ENCODE data around the gene EFCAB11.

GRCh38 chr14:89963288-89963978 lies 8.9 kb upstream of the EFCAB11 start:
- TF ChIP-seq CTCF (IDR thresholded peaks at IDR 0.05) (no peak), POLR2A (IDR thresholded peaks at IDR 0.05) (no peak)

Data from esophagus squamous epithelium (tissue), 4 donors.